Peyer's patch (tissue), 4 donors: ENCODE results near the gene GNG7. TPM values are rescaled to one million over a fixed set of nuclear protein-coding genes. Genes with fewer than 3 reads are reported as not detected.
A peak's percentile ranks its signal among the peaks of the same experiment; 100 is the strongest.

ENCODE experiments used
- DNase-seq, 3 donors: peaks; one replicate each; pipeline ENCODE4 v3.0.0-alpha.2; 2017 to 2019
- H3K27ac ChIP-seq, 4 donors: fragments of 200-600 bp; sonication (generic); one replicate each; pipeline ENCODE4 v1.5.1; 2016 to 2019
- H3K27me3 ChIP-seq, 2 donors: fragments of 200-600 bp; sonication (generic); one replicate each; pipeline ENCODE4 v1.5.1; 2019
- H3K36me3 ChIP-seq, 3 donors: fragments of 200-600 bp; sonication (generic); one replicate each; pipeline ENCODE4 v1.5.1; 2016 to 2019
- H3K4me1 ChIP-seq, 4 donors: fragments of 200-600 bp; sonication (generic); one replicate each; pipeline ENCODE4 v1.5.1; 2016 to 2019
- H3K4me3 ChIP-seq, 4 donors: fragments of 200-600 bp; sonication (generic); 1 replicate in 3 of 4; 2 replicates in 1 of 4; pipeline ENCODE4 v1.5.1; 2016 to 2019; ENCODE audit warnings: mild to moderate bottlenecking in 1 of 4
- H3K9me3 ChIP-seq, 4 donors: fragments of 200-600 bp; sonication (generic); one replicate each; pipeline ENCODE4 v1.5.1; 2016 to 2019; ENCODE audit warnings: mild to moderate bottlenecking in 1 of 4
- POLR2A ChIP-seq, 2 donors: fragments of 450-650 bp; IDR thresholded peaks; one replicate each; pipeline ENCODE4 v1.5.1; 2017; ENCODE audit warnings: antibody characterized with exemption in 2 of 2, mild to moderate bottlenecking in 2 of 2, moderate library complexity in 2 of 2
- total RNA-seq, 4 donors: library from RNA; depleted of rRNA; stranded (reverse); fragments of >200 nt; gene quantifications; one replicate each; pipeline ENCODE4 v1.1.0, GENCODE V29; 2016
- TF ChIP-seq, protein P1 (sequence below), 6 experiments: fragments of 450-650 bp in 4 of 6; fragments of 200-600 bp in 2 of 6; sonication (generic) in 1 of 6; IDR thresholded peaks; one replicate each; pipeline ENCODE4 v1.5.1; 2017 to 2019; ENCODE audit warnings: antibody characterized with exemption in 6 of 6, mild to moderate bottlenecking in 3 of 6, moderate library complexity in 1 of 6

The GNG7 gene
- total RNA-seq, 4 donors from 2014 or later: 1.2 to 14.9 (median 2.0) TPM

DNA sequence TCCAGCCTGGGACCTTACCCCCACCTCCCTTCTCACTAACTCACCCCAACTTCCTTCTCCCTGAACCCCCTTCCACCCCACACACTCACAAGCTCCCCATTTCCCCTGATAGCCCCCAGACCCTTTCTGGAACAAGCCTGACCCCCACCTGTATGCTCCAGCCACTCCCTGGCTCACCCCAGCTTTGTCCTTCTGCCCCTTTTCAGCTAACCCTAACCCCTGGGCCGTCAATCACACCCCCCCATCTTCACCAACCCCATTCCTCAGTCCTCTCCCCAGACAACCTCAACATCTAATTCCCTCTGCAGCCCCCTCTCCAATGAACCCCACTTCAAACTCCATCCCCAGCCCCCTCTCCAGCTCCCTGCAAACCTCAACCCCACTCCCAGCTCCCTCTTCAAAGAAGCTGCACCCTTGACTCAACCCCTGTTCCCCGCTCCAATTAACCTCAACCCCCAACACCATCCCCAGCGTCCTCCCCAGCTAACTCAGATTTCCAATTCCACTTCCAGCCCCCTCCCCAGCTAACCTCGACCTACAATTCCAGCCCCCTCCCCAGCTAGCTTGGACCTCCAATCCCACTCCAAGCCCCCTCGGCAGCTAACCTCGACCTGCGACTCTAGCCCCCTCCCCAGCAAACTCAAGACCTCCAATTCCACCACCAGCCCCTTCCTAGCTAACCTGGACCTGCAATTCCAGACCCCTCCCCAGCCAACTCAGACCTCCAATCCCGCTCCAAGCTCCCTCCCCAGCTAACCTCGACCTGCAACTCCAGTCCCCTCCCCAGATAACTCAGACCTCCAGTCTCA is 929 bp downstream of the GNG7 start:
- Histone ChIP-seq H3K9me3 (no peaks in the 10 kb centered on the region), H3K4me3 (peak overlapping the region; percentile 56 to 75 (median 65)), H3K36me3 (no peaks in the 10 kb centered on the region), H3K4me1 (peaks cover 0 to 10% (median 8%) of the 10 kb centered on the region in 4 donors), H3K27me3 (no peaks in the 10 kb centered on the region), H3K27ac (peak overlapping the region in 3 of 4 donors; percentile 65 to 92 (median 76))
- DNase-seq: no peak
- no peak for TF ChIP-seq POLR2A (IDR thresholded peaks at IDR 0.05)
- TF ChIP-seq, protein P1, sequence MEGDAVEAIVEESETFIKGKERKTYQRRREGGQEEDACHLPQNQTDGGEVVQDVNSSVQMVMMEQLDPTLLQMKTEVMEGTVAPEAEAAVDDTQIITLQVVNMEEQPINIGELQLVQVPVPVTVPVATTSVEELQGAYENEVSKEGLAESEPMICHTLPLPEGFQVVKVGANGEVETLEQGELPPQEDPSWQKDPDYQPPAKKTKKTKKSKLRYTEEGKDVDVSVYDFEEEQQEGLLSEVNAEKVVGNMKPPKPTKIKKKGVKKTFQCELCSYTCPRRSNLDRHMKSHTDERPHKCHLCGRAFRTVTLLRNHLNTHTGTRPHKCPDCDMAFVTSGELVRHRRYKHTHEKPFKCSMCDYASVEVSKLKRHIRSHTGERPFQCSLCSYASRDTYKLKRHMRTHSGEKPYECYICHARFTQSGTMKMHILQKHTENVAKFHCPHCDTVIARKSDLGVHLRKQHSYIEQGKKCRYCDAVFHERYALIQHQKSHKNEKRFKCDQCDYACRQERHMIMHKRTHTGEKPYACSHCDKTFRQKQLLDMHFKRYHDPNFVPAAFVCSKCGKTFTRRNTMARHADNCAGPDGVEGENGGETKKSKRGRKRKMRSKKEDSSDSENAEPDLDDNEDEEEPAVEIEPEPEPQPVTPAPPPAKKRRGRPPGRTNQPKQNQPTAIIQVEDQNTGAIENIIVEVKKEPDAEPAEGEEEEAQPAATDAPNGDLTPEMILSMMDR (IDR thresholded peaks at IDR 0.05): no peak

DNA sequence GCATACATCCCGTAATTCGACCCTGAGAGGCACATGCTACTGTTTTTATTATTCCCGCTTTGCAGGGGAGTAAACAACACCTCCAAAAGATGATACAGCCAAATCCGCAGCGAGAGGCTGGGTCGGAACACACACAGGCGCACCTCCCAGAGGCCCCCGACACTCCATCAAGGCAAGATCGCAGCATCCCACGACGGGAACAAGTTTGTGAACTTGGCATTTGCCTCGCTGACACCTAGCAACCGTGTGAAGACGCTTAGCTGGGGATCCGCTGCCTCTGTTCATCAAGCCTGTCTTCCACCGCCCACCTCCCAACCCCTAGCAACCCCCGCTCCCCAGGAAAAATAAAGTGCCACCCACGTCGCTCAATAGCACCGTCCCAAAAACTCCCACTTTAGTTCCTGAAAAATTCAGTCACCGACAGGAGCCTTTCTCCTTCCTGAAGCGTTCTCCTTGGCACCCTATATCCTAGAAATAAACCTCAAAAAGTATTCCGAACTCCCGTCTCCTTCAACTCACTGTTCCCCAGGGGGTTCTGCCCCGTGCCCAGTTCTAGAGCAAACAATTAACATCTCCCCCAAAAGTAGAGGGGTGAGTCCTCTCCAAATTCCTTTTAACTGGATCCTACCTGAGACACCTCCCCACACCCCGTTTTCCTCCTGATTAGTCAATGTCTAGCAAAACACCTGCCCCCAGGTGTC is 1.7 kb downstream of the GNG7 start:
- H3K36me3 ChIP-seq: no peaks in the 10 kb centered on the region
- peak overlapping the region in 2 of 4 donors; percentile 56 to 75 for H3K4me3 ChIP-seq
- TF ChIP-seq, protein P1 (IDR thresholded peaks at IDR 0.05): no peak
- no peak for TF ChIP-seq POLR2A (IDR thresholded peaks at IDR 0.05)

DNA sequence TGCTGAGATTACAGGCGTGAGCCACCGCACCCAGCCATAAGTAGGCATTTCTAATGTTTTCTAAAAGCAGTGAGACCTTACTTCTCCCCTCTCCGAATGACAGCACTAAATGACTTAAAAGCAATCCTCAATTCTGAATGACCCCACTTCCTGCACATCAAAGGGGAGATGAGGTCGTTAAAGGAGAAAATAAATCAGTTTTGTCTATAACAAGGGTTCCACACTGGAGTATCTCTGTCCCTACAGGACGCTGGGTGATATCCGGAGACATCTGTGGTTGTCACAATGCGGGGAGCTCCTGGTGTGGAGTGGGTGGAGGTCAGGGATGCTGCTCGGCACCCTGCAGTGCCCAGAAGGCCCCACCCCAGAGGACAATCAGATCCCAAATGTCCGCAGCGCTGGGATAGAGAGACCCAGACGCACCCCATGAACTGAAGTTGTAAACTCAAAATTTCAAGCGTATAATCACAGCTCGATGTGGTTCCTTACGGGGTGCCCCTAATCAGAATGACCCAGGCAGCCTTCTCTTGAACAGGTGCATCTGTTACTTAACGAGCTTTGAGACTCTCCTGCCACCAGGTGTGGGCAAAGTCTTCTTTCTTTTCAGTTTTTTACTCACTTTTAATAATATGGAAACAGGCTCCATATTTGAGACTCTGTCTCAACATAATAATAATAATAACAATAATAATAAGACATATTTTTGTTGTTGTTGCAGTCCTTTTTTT is 2.9 kb downstream of the GNG7 start:
- TF ChIP-seq POLR2A (IDR thresholded peaks at IDR 0.05): no peak
- TF ChIP-seq, protein P1 (IDR thresholded peaks at IDR 0.05): no peak

More for the DNA sequence above, 1.7 kb downstream of the GNG7 start:
- no peak for DNase-seq
- Histone ChIP-seq H3K9me3 (no peaks in the 10 kb centered on the region), H3K4me1 (peaks cover 0 to 10% (median 8%) of the 10 kb centered on the region in 4 donors), H3K27ac (peak overlapping the region in 1 of 4 donors; percentile 92), H3K27me3 (no peaks in the 10 kb centered on the region)

DNA sequence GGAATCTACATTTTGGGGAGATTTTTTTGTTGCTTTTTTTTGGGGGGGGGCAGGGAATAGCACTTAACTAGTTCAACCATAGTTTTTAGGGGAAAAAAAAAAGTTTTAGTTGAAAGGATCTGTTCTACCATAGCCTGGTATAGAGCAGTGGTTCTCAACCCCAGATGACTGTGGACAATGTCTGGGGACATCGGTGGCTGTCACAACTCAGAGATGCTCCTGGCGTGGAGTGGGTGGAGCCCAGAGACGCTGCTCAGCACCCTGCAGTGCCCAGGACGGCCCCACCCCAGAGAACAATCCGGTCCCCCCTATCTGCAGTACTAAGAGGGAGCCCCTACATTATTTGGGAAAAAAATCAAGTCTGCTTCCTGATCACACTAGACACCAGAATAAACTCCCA is 8.3 kb downstream of the GNG7 start:
- Histone ChIP-seq H3K27me3 (no peaks in the 10 kb centered on the region), H3K9me3 (no peaks in the 10 kb centered on the region), H3K4me1 (peaks cover 0 to 9% (median 0%) of the 10 kb centered on the region in 4 donors), H3K36me3 (no peaks in the 10 kb centered on the region), H3K27ac (peak overlapping the region in 1 of 4 donors; percentile 72), H3K4me3 (no peak overlapping the region)
- TF ChIP-seq, protein P1 (IDR thresholded peaks at IDR 0.05): no peak
- no peak for TF ChIP-seq POLR2A (IDR thresholded peaks at IDR 0.05)
- DNase-seq: no peak

More for the DNA sequence above, 2.9 kb downstream of the GNG7 start:
- Histone ChIP-seq H3K9me3 (no peaks in the 10 kb centered on the region), H3K4me1 (peaks cover 0 to 18% (median 9%) of the 10 kb centered on the region in 4 donors), H3K4me3 (peak overlapping the region in 1 of 4 donors; percentile 12), H3K27me3 (no peaks in the 10 kb centered on the region), H3K27ac (peak overlapping the region in 3 of 4 donors; percentile 21 to 92 (median 65)), H3K36me3 (no peaks in the 10 kb centered on the region)
- DNase-seq: no peak

DNA sequence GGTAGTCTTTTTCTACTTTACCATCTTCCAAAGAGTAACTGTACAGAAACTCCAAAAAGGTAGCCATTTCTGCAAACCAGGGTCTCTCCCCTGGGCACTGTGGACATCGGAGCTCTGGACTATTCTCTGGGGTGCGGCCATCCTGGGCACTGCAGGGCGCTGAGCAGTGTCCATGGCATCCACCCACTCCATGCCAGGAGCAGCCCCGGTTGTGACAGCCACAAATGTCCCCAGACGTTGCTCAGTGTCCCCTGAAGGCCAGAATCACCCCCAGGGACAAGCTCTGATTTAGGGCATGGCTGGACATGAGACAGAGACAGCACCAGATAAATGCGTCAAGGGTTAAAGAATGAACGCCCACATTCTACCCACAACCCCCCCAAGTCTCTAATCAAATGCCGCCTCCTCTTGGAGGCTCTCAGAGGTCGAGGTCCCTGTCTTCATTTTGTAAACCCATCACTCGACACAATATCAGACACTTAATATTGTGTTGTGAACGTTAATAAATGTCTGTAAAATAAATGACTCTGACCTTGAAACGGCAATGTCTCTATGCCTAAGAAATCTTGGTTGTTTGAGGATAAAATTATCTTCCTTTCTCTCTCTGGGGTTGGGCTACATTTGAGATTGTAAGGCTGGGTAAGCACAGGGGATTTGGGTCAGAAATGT is 8.9 kb downstream of the GNG7 start:
- no peak overlapping the region for H3K4me3 ChIP-seq
- peaks cover 0 to 9% (median 0%) of the 10 kb centered on the region in 4 donors for H3K4me1 ChIP-seq
- TF ChIP-seq, protein P1 (IDR thresholded peaks at IDR 0.05): no peak
- no peak for TF ChIP-seq POLR2A (IDR thresholded peaks at IDR 0.05)
- no peaks in the 10 kb centered on the region for H3K9me3 ChIP-seq
- H3K36me3 ChIP-seq: no peaks in the 10 kb centered on the region
- H3K27ac ChIP-seq: peak overlapping the region in 1 of 4 donors; percentile 14
- no peak for DNase-seq
- no peaks in the 10 kb centered on the region for H3K27me3 ChIP-seq
